Esophagus squamous epithelium (tissue), 5 donors: Measurements from ENCODE around the gene LSM14B. TPM values are rescaled to one million over a fixed set of nuclear protein-coding genes. Genes with fewer than 3 reads are reported as not detected.

Experiments
- DNase-seq: peaks from one replicate; lab custom pipeline; 2025; lab: John Stamatoyannopoulos, UW
- H3K27ac ChIP-seq, 4 donors: fragments of 200-600 bp; sonication (generic); one replicate each; pipeline ENCODE4 v1.5.1; 2016 to 2019; ENCODE audit warnings: mild to moderate bottlenecking in 1 of 4
- H3K27me3 ChIP-seq, 4 donors: fragments of 200-600 bp; sonication (generic); 1 replicate in 3 of 4; 2 replicates in 1 of 4; pipeline versions ENCODE4 v1.5.1 to v1.6.0; 2017 to 2021; ENCODE audit warnings: antibody characterized with exemption in 1 of 4
- H3K36me3 ChIP-seq, 3 donors: fragments of 200-600 bp; sonication (generic); one replicate each; pipeline ENCODE4 v1.5.1; 2016 to 2019
- H3K4me1 ChIP-seq, 3 donors: fragments of 200-600 bp; sonication (generic); one replicate each; pipeline ENCODE4 v1.5.1; 2017 to 2019
- H3K4me3 ChIP-seq, 4 donors: fragments of 200-600 bp; sonication (generic); 1 replicate in 3 of 4; 2 replicates in 1 of 4; pipeline ENCODE4 v1.5.1; 2016 to 2019; ENCODE audit warnings: mild to moderate bottlenecking in 2 of 4, moderate library complexity in 1 of 4
- H3K9me3 ChIP-seq, 3 donors: fragments of 200-600 bp; sonication (generic); one replicate each; pipeline ENCODE4 v1.5.1; 2016 to 2019
- POLR2A ChIP-seq, 4 donors: fragments of 450-650 bp; IDR thresholded peaks; one replicate each; pipeline ENCODE4 v1.6.1; 2017; ENCODE audit warnings: antibody characterized with exemption in 4 of 4, mild to moderate bottlenecking in 4 of 4, moderate library complexity in 3 of 4
- WGBS, 2 donors: methylation state at CpG; one replicate each; pipeline ENCODE4 v1.1.5; 2018; 5-methylcytosine and 5-hydroxymethylcytosine counted together
- intact Hi-C: fragments of 100-400 bp; cut with DNase I; formaldehyde crosslinking; loops from one replicate; pipeline ENCODE4 v1.15.0; 2022
- total RNA-seq, 4 donors: library from RNA; depleted of rRNA; stranded (reverse); fragments of >200 nt; gene quantifications; one replicate each; pipeline ENCODE4 v1.1.0, GENCODE V29; 2016
- TF ChIP-seq, protein P1 (sequence below), 6 experiments: fragments of 450-650 bp in 4 of 6; fragments of 200-600 bp in 2 of 6; sonication (generic) in 2 of 6; IDR thresholded peaks; one replicate each; pipeline ENCODE4 v1.5.1; 2016 to 2019; ENCODE audit warnings: antibody characterized with exemption in 6 of 6, mild to moderate bottlenecking in 4 of 6, moderate library complexity in 4 of 6
- donor health status: DM: yes; HTN: yes; CAD: no.

Gene LSM14B
- total RNA-seq, 4 donors from 2014 or later = 18.1 to 30.5 (median 21.7) TPM

DNA sequence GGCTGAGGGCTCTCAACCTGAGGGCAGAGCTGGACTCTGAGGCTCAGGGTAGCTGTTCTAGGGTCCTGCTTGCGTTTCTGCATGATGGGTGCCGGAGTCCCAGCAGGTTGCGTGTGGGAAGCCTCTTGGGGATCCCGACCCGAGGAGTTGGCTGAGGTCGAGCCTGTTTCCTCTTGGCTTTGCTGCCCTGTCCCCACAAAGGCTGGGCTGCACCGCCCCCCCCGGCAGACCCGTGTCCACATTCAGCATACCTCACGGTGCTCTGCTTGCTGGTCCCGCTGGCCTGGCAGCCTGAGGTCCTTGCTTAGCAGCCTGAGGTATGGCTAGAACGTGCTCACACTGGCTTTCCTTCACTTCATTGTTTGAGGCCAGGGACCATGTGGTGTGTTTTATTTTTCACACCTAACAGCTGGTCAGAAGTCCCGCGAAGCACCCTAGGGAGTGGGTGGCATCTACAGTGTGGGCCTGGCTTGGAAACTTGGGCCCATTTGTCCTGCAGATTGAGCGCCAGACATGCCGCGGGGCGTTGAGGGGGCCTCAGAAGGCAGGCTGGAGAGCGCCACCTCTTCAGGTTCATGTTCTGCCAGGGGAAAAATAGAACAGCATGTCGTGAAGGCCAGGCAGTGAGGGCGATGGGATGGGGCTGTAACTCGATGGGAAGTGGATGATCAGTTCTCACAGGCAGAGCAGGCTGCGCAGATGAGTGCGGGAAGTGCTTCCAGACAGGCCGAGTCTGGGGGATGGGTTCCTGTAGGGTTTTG is 9.5 kb downstream of the LSM14B start:
- WGBS, 2 donors = 89 to 93% methylated on average over 12 to 18 of the region's 25 CpGs
- H3K27ac ChIP-seq = peak overlapping the region in 2 of 4 donors; percentile 52 to 57
- peaks cover 0 to 38% (median 7%) of the 10 kb centered on the region in 3 donors for H3K4me1 ChIP-seq
- H3K9me3 ChIP-seq = no peaks in the 10 kb centered on the region
- intact Hi-C loops = no loop called here
- no peak overlapping the region for H3K4me3 ChIP-seq
- TF ChIP-seq, protein P1, sequence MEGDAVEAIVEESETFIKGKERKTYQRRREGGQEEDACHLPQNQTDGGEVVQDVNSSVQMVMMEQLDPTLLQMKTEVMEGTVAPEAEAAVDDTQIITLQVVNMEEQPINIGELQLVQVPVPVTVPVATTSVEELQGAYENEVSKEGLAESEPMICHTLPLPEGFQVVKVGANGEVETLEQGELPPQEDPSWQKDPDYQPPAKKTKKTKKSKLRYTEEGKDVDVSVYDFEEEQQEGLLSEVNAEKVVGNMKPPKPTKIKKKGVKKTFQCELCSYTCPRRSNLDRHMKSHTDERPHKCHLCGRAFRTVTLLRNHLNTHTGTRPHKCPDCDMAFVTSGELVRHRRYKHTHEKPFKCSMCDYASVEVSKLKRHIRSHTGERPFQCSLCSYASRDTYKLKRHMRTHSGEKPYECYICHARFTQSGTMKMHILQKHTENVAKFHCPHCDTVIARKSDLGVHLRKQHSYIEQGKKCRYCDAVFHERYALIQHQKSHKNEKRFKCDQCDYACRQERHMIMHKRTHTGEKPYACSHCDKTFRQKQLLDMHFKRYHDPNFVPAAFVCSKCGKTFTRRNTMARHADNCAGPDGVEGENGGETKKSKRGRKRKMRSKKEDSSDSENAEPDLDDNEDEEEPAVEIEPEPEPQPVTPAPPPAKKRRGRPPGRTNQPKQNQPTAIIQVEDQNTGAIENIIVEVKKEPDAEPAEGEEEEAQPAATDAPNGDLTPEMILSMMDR (IDR thresholded peaks at IDR 0.05) = no peak
- no peak for TF ChIP-seq POLR2A (IDR thresholded peaks at IDR 0.05)
- peaks cover 32 to 100% (median 52%) of the 10 kb centered on the region in 3 donors for H3K36me3 ChIP-seq
- no peaks in the 10 kb centered on the region for H3K27me3 ChIP-seq
- DNase-seq = no peak

DNA sequence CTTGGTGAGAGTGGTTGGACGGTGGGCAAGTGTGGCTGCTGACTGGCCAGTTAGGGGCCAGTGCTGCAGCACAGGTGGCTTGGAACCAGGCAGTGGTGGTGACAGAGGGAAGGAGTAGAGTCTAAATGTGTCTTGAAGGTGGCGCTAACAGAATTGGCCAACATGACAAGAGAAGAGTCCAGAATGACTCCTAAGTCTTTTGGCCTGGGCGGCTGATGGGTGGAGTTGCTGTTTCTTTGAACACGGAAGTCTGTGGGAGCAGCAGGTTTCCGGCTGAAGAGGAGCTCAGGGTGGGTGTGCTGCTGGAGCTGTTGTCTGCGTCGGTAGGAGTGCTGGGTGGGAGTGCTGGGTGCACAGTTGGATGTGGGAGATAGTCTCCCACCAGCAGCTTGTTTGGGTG is 10.1 kb downstream of the LSM14B start:
- peaks cover 32 to 100% (median 53%) of the 10 kb centered on the region in 3 donors for H3K36me3 ChIP-seq
- no peak overlapping the region for H3K4me3 ChIP-seq
- 72 to 78% methylated on average over 6 to 7 of the region's 7 CpGs for WGBS, 2 donors

DNA sequence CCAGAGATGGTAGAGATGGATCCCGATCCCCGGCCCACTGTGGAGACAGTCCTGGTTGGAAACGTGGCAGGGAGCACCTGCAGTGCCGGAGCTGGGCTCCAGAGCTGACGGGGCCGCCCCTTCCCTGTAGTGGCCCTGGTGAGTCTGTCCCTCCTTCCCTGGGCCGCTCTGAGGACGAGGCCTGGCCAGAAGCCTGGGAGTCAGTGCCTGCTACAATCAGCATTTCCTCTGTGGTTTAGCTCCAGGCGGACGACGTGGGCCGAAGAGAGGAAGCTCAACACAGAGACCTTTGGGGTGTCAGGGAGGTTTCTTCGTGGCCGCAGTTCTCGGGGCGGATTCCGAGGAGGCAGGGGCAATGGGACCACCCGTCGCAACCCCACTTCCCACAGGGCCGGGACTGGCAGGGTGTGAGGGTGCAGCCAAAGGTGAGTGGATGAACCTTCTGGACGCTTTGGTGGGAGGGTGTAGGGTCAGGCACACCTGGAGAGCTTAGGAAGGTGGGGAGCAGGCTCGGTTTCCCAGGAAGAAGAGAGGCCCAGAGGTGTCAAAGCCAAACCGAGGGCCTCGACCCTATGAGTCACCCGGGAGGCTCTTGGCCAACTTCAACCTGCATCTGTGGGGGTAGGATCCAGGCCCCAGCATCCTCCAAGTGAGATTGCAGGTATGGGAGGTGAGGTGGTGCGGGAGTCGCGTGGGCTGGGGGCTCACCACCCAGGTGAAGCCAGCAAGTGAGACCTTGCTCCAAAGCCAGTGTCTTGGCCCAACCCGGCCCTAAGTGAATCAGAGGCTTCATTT is 11.0 kb downstream of the LSM14B start:
- no peak for TF ChIP-seq POLR2A (IDR thresholded peaks at IDR 0.05)
- TF ChIP-seq, protein P1 (IDR thresholded peaks at IDR 0.05) = no peak
- WGBS, 2 donors = 48 to 70% methylated on average over 7 to 9 of the region's 29 CpGs
- Histone ChIP-seq H3K4me3 (no peak overlapping the region), H3K27me3 (no peaks in the 10 kb centered on the region), H3K9me3 (no peaks in the 10 kb centered on the region), H3K4me1 (peaks cover 0 to 38% (median 7%) of the 10 kb centered on the region in 3 donors), H3K36me3 (peaks cover 31 to 100% (median 52%) of the 10 kb centered on the region in 3 donors), H3K27ac (peak overlapping the region in 3 of 4 donors; percentile 41 to 57 (median 52))
- intact Hi-C loops = no loop called here
- no peak for DNase-seq

More for the DNA sequence above, 10.1 kb downstream of the LSM14B start:
- H3K9me3 ChIP-seq = no peaks in the 10 kb centered on the region
- DNase-seq = no peak
- H3K27ac ChIP-seq = peak overlapping the region in 3 of 4 donors; percentile 41 to 57 (median 52)
- TF ChIP-seq POLR2A (IDR thresholded peaks at IDR 0.05) = no peak
- TF ChIP-seq, protein P1 (IDR thresholded peaks at IDR 0.05) = no peak
- no peaks in the 10 kb centered on the region for H3K27me3 ChIP-seq
- peaks cover 0 to 38% (median 7%) of the 10 kb centered on the region in 3 donors for H3K4me1 ChIP-seq
- intact Hi-C loops = no loop called here

DNA sequence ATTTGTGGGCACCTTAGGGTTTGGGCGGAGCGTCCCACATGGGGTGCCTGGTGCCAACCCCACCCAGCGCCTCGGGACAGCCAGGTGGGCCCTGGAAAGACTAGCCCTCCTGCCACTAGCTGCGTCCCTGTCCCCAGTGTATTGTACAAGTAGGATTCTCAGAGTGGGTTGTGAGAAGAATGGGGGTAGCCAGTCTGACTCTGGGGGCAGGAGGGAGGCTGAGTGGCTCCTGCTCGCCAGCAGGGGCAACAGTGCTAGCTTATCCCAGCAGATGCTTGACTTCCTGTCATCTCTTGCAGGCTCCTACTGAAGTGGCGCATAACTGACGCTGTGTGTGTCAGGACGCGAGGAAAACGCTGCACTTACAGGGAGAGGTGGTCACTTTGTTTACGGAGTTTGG is 11.6 kb downstream of the LSM14B start:
- no peak for DNase-seq
- Histone ChIP-seq H3K36me3 (peaks cover 37 to 100% (median 58%) of the 10 kb centered on the region in 3 donors), H3K4me1 (peaks cover 0 to 38% (median 7%) of the 10 kb centered on the region in 3 donors), H3K4me3 (no peak overlapping the region), H3K9me3 (no peaks in the 10 kb centered on the region), H3K27ac (peak overlapping the region in 2 of 4 donors; percentile 21 to 68), H3K27me3 (no peaks in the 10 kb centered on the region)
- TF ChIP-seq POLR2A (IDR thresholded peaks at IDR 0.05) = no peak
- TF ChIP-seq, protein P1 (IDR thresholded peaks at IDR 0.05) = peak in 1 of 6 experiments; percentile 7
- 71 to 75% methylated on average over 10 to 11 of the region's 12 CpGs for WGBS, 2 donors
- intact Hi-C loops = no loop called here
